Hepatocyte (in vitro differentiated cells): ENCODE measurements around the gene UVSSA.

Experiments
- EZH2phosphoT487 ChIP-seq: fragments of 200-600 bp; sonication (generic); IDR thresholded peaks from one replicate; pipeline ENCODE4 v1.6.1; 2018; ENCODE audit warnings: antibody characterized with exemption, mild to moderate bottlenecking, low read depth, moderate library complexity; ENCODE audit not compliant: unreplicated experiment, severe bottlenecking
- TF ChIP-seq, protein P1 (sequence below): fragments of 200-600 bp; sonication (generic); IDR thresholded peaks from 2 replicates; pipeline ENCODE4 v1.5.1; 2016; ENCODE audit warnings: antibody characterized with exemption, mild to moderate bottlenecking; ENCODE audit not compliant: poor library complexity

DNA sequence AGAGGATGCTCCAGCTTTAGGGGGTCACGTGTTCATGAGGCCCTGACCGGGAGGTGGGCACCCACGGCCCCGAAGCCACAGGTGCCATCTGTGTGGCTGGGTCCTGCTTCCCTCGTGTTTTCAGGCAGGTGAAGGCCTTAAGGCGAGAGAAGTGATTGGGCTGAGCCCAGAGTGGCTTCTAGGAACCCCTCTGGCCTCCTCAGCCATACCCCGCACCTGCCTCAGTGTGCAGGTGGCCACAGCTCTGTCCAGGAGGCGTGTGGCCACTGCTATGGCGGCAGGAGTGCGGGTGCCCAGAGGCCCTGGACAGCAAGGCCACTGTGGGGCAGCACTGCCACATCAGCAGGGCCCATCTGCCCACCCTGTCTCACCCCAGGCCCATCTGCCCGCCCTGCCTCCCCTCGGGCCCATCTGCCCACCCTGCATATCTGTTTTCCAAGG, 34.2 kb downstream of the UVSSA start:
- TF ChIP-seq, protein P1, sequence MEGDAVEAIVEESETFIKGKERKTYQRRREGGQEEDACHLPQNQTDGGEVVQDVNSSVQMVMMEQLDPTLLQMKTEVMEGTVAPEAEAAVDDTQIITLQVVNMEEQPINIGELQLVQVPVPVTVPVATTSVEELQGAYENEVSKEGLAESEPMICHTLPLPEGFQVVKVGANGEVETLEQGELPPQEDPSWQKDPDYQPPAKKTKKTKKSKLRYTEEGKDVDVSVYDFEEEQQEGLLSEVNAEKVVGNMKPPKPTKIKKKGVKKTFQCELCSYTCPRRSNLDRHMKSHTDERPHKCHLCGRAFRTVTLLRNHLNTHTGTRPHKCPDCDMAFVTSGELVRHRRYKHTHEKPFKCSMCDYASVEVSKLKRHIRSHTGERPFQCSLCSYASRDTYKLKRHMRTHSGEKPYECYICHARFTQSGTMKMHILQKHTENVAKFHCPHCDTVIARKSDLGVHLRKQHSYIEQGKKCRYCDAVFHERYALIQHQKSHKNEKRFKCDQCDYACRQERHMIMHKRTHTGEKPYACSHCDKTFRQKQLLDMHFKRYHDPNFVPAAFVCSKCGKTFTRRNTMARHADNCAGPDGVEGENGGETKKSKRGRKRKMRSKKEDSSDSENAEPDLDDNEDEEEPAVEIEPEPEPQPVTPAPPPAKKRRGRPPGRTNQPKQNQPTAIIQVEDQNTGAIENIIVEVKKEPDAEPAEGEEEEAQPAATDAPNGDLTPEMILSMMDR = no peak
- TF ChIP-seq EZH2phosphoT487 = no peak
